ENCODE results near the gene KIF25.

KIF25 gene

GRCh38 chr6:168093634-168094033 lies 96.2 kb downstream of the KIF25 start:
- no peak for TF ChIP-seq FOXP2 (optimal IDR thresholded peaks at IDR 0.05; ENCODE audit: borderline replicate concordance, extremely low read depth, extremely low read length, insufficient read depth)
- TF ChIP-seq POLR2AphosphoS5 (IDR thresholded peaks at IDR 0.05; ENCODE audit: low read depth, low read length): no peak

All from PFSK-1 (cell line).